Right ventricle myocardium inferior (tissue), 1 donor: ENCODE measurements around the gene BHLHE23. TPM values are rescaled to one million over a fixed set of nuclear protein-coding genes. Genes with fewer than 3 reads are reported as not detected.

Experiments used
- ATAC-seq: fragments of 200-7000 bp; cut with Tn5 transposase; one replicate; pipeline ENCODE4 v1.9.1; 2020; ENCODE audit warnings: mild to moderate bottlenecking, moderate library complexity
- DNase-seq: peaks from one replicate; pipeline ENCODE4 v3.0.0; 2021; ENCODE audit errors: missing footprints
- intact Hi-C: fragments of 100-400 bp; cut with DNase I; formaldehyde crosslinking; loops from one replicate; pipeline ENCODE4 v1.11.0; 2022
- total RNA-seq: library from RNA; stranded (reverse); fragmentation: NEBNext Ultra II Directional; extraction: Animal tissue kit (Norgen Biotek cat#: 25700); gene quantifications from one replicate; pipeline ENCODE4 v1.2.1, GENCODE V29; 2021
- donor health status: DM: no; HTN: yes; CAD: no; lungs with severe emphysema.

The BHLHE23 gene
- total RNA-seq, 1 donor from 2014 or later, result not detected

DNA sequence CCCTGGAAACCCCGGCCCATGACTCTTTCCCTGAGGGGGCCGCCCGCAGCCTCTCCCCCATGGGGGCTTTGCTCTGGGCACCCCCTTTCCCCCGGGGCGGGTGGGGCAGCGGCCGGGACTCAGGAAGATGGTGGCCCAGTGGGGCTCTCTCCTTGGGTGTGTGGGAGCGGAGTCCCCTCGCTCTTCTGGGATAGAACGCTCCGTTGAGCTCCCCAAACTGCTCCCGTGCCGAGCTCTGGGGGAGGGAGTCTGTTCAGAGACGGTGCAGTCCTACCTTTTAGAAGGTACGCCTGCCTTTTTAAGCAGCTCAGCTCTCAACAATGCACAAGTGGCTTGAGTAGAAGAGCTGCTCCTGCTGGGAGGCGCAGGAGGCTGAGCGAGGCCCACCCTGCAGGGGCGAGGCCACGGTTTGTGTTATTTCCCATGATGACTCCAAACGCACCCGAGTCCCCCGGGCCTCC, 21.7 kb upstream of the BHLHE23 start:
- no peak for DNase-seq
- intact Hi-C loops, result no loop called here
- no peak for ATAC-seq

GRCh38 chr20:63027922-63028389, 21.2 kb upstream of the BHLHE23 start:
- no peak for ATAC-seq
- no peak for DNase-seq
- intact Hi-C loops, result no loop called here

- DNase-seq, result no peak
- intact Hi-C loops, result no loop called here
- ATAC-seq, result no peak
These were observed 20.6 kb upstream of the BHLHE23 start for GRCh38 chr20:63027221-63027921.

GRCh38 chr20:63026582-63027165, 19.9 kb upstream of the BHLHE23 start:
- ATAC-seq (no peak), DNase-seq (no peak)
- intact Hi-C loops, result no loop called here

- intact Hi-C loops, result no loop called here
- DNase-seq, result no peak
- ATAC-seq, result no peak
These were observed 19.0 kb upstream of the BHLHE23 start for GRCh38 chr20:63025534-63026331.

- no peak for ATAC-seq
- DNase-seq, result no peak
- intact Hi-C loops, result no loop called here
These were observed 18.0 kb upstream of the BHLHE23 start for GRCh38 chr20:63024573-63025392.

DNA sequence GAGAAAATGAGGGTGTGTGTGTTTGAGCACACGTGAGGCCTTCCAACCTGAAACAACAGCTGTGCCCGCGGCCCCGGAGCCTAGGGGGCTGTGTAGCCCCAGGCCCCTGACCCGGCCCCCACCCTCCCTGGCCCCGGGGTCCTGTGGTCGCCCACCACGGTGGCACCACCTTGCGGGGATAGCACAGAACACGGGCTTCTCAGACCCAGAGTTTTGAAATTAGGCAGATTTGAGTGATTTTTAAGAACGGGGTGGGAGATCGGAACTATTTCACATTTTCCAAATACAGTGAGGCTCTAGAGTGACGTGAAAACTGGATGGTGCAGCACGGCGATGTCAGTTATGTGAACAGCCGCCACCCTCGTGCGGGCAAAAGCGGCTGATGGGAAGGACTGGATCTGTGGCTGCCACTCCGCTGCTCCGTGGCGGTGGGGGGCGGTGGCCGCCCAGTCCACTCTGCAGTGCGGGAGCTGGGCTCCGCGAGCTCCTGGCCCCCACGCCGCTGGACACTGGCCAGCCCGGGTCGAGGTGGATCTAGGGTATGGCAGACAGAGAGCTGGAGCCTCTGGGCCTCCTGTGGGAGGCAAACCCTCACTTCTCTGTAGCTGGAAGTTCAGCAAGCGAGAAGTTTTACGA, 17.3 kb upstream of the BHLHE23 start:
- no peak for DNase-seq

DNA sequence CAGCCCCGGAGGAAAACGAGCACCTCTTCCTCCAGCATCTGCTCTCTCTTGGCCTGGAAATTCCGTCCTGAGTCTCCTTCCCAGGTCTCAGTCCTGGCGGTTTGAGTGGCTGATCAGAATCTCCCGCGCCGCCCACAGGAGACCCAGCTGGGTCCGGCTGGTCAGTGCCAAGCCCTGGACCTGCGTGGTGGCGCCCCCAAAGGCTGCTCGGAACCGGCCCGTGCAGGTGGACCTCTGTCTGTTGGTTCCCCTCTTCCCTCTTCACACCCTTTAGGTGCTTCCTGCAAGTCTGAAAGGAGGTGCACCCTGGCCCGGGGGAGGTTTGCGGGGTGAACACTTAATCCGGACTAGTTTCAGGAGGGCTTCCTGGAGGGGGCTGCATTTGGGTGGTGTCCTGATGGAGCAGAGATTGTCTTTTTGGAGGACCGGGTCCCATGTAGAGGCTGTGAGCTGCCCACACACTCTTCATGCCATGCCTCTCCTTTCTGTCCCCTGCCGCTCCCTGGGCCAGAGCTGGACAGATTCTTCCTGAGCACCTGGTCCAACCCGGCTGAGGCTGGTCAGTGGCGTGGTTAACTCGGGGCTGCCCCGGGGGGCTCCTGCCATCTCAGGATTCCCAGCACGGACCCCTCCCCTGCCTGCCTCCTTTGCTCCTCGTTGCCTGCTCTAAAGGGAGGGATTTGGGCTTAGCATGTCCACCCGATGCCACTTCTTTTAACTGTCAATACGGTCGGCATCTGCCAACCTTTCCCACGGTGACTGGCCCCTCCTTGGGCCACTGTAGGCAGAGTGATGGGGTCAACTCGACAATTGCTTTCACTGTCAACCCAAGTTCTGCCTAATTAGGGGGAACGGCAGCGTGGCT, 16.5 kb upstream of the BHLHE23 start:
- intact Hi-C loops, result no loop called here
- DNase-seq (no peak), ATAC-seq (no peak)

More for the DNA sequence above, 17.3 kb upstream of the BHLHE23 start:
- no peak for ATAC-seq
- intact Hi-C loops, result no loop called here

DNA sequence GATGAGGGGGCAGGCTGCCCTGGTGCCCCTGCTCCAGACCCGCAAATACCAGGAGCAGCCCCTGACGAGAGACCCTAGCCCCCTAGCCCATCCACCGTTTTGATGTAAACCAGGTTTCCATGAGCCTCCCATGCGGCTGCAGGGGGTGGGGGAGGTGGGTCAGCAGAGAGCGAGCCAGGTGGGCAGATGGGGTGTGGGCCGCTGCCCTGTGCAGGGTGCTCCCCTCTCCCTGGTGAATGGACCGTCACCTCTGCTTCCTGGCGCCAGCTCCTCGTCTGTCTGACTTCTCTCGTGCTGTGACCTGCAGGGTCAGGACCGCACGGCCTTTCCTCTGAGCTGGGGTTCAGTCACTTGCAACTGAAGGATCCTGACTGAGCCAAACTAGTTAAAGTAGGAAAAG, 15.7 kb upstream of the BHLHE23 start:
- intact Hi-C loops, result no loop called here
- no peak for DNase-seq
- ATAC-seq, result no peak

DNA sequence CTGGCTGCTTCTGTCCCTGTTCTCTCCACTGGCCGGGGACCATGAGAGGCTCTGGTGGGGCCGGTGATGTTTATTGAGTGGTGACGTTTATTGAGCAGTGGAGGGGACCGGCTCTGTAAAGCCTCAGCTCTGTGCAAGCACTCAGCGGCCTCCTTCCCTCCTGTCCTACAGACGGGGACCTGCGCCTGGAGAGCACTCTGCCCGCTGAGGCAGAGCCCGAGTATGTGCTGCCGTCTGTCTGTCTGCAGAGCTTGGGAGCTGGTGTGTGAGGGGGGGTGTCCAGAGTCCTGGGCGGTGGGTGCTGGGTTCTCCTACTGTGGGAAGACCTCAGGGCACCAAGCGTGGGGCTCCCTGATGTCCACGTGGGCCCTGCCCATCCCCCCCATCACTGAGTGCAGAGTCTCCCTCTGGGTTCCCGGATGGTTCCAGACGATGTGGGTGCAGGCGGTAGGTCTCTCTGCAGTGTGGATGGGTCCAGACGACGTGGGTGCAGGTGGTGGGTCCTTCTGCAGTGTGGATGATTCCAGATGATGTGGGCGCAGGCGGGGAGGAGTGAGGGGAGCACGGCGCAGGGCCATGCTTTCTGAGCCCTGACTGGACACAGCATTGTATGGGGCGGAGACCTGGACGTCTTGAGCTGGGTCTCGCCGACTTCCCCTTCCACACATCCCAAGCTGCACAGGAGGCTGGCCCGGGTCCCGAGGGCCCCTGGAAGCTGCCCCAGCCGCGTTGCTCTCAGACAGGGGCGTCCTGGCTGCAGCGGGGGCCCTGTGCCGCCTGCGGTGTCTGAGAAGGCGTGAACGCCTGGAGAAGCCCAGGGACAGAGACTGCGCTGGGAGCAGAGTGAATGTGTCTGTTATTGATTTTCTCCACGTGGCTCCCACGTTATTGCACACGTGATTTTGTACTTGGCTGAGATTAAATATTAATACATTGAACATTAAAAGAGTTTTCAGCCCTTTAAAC, 14.9 kb upstream of the BHLHE23 start:
- no peak for DNase-seq
- no peak for ATAC-seq
- intact Hi-C loops, result no loop called here

DNA sequence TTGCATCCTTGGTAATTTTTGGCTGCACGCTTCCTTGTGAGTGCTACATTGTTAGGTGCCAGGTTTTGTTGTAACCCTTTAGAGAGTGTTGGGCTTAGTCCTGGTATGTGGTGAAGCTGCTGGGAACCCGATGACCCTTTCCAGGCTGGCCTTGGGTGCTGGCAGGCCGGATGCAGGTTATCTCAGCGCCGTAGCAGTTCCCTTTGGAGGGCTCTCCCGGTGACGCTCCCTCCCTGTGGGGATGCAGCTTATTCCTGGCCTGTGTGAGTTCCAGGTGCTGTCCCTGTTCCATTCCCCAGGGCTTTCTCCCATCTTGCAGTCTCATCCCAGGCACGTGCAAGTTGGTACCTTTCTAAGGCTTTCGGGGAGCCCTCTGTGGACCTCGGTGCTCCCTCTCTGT, 13.9 kb upstream of the BHLHE23 start:
- ATAC-seq (no peak), DNase-seq (no peak)
- intact Hi-C loops, result no loop called here

GRCh38 chr20:63017826-63018411, 11.2 kb upstream of the BHLHE23 start:
- no peak for ATAC-seq
- intact Hi-C loops, result no loop called here
- no peak for DNase-seq

DNA sequence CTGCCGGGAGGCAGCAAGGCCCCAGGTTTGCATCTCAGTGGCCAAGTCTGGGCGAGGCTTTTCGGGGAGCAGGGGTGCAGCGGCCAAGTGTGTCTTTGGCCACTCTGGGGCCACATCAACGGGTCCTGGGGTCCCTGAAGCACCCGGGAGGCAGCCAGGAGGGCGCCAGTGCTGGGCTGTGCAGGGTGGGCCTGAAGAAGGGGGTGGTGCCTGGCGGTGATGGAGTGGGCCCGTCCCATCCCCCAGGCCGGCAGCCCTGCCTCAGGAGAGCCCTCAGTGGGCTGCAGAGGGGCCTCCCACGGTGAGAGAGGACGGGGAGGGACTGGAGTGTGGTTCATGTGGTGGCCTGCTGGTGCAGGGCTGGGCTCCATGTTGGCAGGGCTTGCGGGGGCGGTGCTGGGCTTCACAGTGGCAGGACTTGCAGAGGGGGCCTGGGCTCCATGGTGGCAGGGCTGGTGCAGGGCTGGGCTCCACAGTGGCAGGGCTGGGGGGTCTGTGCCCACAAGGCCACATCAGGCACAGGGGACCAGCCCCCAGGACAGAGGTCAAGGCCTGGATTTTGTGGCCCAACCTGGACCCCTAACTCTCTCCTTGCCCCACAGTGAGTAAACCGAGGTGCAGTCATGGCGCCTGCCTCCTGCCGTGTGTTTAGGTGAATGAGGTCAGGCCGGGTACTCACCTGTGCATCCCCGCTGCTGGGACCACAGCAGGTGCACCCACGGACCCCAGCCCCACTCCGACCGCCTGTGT, 10.5 kb upstream of the BHLHE23 start:
- ATAC-seq, result no peak
- DNase-seq, result no peak
- intact Hi-C loops, result no loop called here

DNA sequence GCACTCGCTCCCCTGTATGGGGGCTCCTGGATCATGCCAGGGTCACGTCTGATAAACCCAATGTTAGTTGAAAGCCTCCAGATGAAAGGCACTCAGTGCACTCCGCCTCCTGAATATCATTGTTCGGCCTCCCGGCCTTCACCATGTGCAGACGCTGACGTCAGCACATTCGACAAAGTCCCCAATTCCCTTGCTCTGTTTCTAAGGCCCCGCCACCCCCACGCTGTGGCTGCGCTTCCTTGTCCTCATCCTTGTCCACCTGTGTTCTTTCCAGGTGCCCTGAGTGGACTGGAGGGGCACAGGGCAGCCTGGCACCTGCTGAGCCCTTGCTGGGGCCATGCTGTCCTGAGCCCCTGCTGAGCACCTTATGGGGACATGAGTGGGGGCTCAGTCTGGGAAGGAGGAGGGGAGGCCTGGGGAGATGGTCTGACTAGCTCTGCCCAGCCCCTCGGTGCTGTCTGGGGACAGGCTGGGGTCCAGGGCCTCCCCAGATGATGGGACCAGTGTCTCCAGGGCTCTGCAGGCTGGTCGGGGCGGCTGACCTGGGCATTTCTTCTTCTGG, 9.8 kb upstream of the BHLHE23 start:
- no peak for DNase-seq
- intact Hi-C loops, result no loop called here
- no peak for ATAC-seq

DNA sequence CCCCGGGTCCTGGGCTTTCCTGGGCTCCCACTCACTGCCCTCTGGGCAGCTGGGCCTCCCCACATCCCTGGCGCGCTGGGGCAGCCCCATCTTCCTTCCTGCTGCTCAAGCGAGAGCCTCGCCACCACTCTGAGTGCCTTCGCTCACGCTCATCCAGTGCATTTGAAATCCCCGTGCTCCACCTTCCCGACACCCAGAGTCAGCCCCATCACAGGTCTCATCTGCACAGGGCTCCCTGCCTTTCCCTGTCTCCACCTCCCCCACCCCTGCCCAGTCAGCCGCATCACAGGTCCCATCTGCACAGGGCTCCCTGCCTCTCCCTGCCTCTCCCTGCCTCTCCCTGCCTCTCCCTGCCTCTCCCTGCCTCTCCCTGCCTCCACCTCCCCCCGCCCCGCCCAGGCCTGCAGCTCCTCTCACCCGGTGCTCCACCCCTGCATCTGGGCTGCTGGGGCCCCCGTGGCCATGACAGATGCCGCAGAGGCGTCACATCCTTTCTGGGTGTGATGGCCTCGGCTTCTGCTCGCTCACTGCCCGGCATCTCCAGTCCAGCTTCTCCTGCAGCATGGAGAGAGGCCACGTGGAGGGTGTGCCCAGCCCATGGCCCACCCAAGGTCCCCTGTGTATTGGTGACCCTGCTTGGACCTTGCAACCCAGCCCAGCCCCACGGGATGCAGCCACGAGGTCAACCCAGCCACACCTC, 9.0 kb upstream of the BHLHE23 start:
- DNase-seq, result no peak
- ATAC-seq, result no peak
- intact Hi-C loops, result no loop called here
